NCI-H524 treated with DMSO at 0.1 percent for 48 hours (cell line): ENCODE data around the gene PCYT1B.
A peak's percentile ranks its signal among the peaks of the same experiment; 100 is the strongest.
"Not testable (repeated sequence)": the region's sequence is repeated elsewhere in the genome, so short reads cannot be mapped to it uniquely, and the experiment has no call there.

ENCODE experiments used
- DNase-seq: peaks from one replicate; lab custom pipeline; 2025; lab: John Stamatoyannopoulos, UW

Gene PCYT1B

DNA sequence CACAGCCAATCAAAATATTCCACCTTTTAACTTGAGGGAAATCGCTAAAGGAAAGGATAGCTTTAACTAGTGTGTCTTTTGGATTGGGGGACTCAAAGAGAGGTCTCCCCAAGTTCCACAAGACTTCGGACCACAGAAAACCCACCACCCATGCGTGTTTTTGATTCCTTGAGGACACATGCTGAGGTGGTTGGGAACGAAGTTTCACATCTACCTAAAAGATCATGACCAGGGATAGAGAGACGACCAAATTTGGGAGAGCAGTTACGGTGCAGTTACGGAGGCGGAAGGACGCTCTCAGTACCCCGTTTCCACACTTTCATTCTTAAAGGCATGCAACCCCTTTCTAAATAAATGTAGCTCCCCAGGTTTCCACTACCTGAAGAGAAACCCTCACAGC lies 1.1 kb downstream of the PCYT1B start:
- DNase-seq = no peak

DNA sequence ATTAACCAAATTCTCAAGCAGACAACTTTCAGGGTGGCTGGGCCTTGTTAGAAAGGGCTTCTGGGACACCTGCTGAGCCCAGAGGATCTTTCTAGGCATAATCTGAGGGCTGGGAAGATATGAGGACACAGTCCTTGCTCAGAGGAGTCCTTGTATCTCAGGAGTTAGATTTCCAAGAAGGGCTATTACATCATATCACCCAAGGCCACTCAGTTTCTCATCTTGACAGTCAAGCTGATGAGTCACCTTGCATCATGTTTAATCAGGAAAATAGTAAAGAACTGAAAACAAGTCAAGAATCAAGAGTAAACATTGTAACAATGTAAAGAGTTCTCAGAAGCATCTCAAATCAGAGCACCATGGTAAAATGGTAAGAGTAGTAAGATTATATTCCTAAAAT lies 4.0 kb downstream of the PCYT1B start:
- DNase-seq = no peak

GRCh38 chrX:24629701-24630100 lies 17.4 kb downstream of the PCYT1B start:
- DNase-seq = no peak

- DNase-seq = no peak
These were observed 27.5 kb downstream of the PCYT1B start for GRCh38 chrX:24619647-24620046.

DNA sequence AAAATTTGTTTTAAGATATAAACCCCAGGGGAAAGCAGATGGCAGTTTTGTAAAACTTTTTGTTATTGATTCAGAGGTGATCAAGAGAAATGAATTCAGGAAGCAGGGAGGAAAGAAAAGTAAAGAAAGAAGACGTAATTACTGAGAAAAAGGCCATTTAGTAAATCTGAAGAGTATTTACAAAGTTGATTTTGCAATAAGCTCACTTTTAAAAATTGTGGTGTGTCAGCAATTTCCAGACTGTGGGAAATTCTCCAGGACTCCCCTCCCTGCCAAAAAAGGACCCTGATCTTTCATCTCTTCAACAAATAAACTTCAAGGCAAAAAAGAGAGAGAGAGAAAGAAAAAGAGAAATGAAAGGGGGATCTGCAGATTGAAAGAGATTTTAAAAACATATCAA lies 36.6 kb downstream of the PCYT1B start:
- DNase-seq = no peak

- no peak for DNase-seq
These were observed 39.5 kb downstream of the PCYT1B start for GRCh38 chrX:24607616-24608015.

DNA sequence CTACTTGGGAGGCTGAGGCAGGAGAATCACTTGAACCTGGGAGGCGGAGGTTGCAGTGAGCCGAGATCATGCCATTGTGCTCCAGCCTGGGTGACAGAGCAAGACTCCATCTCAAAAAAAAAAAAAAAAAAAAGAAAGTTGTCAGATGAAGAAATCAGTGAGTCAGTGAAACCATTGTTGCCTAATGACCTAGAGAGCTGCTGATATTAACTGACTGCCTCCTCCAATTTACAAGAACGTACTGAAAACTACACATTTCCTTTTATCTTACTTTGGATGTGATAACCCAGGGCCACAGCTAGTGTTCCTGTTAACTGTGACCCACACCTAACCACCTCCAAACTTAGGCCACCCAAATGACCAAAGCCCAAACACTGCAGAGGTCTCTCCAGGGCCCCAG lies 41.2 kb downstream of the PCYT1B start:
- not testable (repeated sequence) for DNase-seq

- no peak for DNase-seq
These were observed 44.0 kb downstream of the PCYT1B start for GRCh38 chrX:24603191-24603590.

- no peak for DNase-seq
These were observed 45.3 kb downstream of the PCYT1B start for GRCh38 chrX:24601858-24602257.

- DNase-seq = no peak
These were observed 52.6 kb downstream of the PCYT1B start for GRCh38 chrX:24594501-24594900.

DNA sequence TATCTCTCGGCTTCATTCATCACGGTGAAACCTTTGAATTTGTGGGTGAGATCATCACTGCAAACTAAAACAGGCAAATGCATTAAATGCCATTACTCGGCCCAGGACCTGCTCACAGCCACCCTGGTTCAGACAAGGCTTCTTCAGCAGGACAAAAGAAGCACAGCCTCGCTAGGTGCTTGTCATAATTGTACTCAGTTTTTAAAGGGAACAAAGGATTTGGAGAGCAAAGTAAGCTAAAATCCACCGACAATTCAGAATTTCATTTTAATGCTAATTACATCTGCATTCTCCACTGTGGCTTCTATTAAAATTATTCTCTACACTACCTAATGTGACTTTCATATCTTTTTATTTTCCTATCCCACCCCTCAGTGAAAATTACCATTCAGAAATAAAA lies 57.0 kb downstream of the PCYT1B start:
- no peak for DNase-seq

- DNase-seq = no peak
These were observed 70.1 kb downstream of the PCYT1B start for GRCh38 chrX:24577091-24577490.

- DNase-seq = no peak
These were observed 71.7 kb downstream of the PCYT1B start for GRCh38 chrX:24575496-24575895.

DNA sequence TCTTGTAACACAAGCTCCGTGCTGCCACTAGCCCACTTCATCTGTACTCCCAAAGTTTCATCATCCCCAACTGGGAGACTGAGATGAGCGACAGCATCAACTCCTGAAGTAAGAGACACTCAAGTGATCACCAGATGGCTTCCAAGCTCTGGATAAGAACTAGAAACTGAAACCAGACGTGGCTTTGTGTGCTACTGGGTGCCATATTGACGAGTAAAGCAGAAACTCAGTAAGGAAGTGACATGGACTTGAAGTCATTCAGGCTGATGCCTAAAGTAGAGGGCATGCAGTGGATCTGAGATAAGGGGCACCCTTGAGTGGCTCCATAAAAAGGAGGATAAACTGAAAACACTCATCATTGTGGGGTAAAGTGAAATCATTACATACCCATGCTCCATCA lies 72.4 kb downstream of the PCYT1B start:
- peak; percentile 47 for DNase-seq

- no peak for DNase-seq
These were observed 80.0 kb downstream of the PCYT1B start for GRCh38 chrX:24567169-24567568.

GRCh38 chrX:24566240-24566639 lies 80.9 kb downstream of the PCYT1B start:
- no peak for DNase-seq

- peak; percentile 94 for DNase-seq
These were observed 83.7 kb downstream of the PCYT1B start for GRCh38 chrX:24563291-24564010.

- DNase-seq = no peak
These were observed 86.0 kb downstream of the PCYT1B start for GRCh38 chrX:24561121-24561520.

DNA sequence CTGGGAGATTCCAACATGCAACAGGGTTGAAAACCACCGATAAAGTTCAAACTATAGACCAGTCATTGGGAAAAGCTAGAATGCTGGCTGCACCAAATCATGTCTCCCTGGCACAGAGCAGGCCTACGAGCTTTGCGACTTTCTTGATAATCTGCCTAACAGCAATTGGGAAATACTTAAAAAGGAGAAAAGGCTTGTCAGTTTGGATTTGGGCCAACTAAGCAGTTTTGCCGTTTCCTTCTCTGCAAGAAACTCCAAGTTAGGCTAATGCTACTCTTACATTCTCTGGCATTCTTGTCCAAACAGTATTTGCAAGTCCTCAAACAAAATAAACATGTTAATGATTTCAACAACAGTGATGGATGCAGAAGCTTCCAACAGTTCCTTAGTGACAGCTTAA lies 94.1 kb downstream of the PCYT1B start:
- DNase-seq = no peak

DNA sequence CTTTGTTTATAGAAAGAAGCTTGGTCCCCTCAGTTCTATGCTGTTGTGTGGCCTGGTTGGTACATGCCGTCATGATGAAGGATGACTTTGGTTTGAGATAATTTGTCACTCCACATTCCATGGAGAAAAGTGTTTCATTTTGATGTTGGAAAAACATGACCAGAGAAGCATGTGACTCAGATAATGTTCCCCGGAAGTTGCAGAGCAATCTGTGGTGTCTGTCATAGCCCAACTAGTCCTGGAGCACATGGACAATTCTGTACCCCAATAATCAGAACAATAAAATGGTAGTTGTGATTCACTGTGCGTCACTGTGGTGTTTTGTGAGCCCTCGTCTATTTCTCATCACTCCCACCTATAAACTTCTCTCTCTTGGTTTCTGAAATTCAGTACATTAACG lies 97.0 kb downstream of the PCYT1B start:
- DNase-seq = no peak

DNA sequence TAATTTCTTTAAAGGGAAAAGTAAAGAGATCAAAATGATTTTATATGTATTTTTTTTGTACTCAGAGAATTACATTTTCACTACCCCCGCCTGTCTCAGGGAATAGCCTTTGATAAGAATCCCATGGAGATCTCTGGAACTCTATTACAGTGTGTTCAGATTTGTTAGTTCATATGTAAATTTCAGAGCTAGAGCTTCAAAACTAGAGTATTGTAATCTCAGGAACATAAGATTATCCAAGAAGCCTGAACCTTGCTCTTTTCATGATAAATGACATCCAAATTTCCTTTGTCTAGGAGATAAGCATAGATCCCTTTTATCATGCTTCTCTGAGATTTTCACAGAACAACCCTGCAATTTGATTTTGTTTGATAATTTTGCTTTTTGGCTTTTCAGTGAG lies 99.2 kb downstream of the PCYT1B start:
- no peak for DNase-seq

DNA sequence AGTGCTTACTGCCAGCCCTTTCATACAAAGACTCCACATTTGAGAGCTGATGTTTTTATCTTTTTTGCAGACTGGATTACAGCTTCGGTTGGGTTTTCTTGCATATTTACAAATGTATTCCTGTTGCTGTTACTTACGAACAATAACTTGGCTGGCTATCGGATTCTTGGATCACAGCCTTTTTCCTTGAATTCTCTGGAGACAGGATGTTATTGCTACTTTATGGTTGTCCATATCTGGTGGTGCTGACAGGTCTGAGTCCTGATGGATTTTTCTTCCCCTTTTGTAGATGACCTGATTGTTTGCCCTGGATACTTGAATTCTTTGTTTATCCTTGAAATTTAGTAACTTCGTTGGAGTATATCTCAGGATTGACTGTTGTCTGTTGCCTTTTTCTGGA lies 104.4 kb downstream of the PCYT1B start:
- DNase-seq = no peak

- DNase-seq = no peak
These were observed 110.6 kb downstream of the PCYT1B start for GRCh38 chrX:24536551-24536950.

DNA sequence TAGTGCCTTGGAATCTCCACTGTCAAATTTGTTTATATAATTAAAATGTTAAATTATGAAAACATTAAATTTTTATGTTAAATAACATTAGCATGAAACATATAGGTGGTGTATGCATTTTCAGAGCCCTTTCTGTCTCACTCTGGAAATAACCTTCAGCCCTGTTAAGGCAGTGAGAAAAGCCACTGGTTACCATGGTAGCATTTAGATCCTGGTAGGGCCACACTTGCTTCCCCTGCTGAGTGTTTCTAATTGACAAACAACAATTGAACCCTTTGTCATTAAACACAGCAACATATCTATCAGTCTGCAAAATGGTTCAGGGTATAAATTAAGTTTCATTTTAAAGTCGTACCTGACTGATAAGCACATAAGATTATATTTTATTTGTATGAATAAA lies 118.5 kb downstream of the PCYT1B start:
- no peak for DNase-seq

DNA sequence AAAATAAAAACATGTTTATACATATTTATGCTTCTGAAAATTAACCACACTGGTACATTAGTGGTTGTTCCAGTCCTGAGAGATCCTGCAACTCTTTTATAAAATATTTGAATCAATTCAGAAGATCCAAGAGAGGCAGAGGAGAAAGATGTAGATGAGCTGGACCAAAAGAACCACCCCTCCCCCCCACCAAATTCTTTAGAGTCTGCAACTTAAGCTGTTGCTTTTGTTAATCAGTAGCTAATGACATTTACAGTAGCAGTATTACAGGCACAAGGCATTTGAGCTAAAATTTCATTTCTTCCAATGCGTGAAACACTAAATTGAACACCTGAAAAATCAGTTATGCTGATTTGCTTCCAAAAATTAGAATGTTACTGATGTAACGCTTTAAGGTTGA lies 120.5 kb downstream of the PCYT1B start:
- no peak for DNase-seq
